NB4 (cell line): ENCODE data around the gene TPPP3.

Experiments used
- DNase-seq: peaks from one replicate; pipeline ENCODE4 v3.0.0; 2010; ENCODE audit warnings: low read depth
- H3K4me3 ChIP-seq: one replicate; pipeline ENCODE4 v1.5.1; 2011; ENCODE audit warnings: mild to moderate bottlenecking, low read depth, low read length, moderate library complexity
- MAX ChIP-seq: IDR thresholded peaks from 2 replicates; pipeline ENCODE4 v1.6.1; 2011; ENCODE audit warnings: low read depth, low read length
- MYC ChIP-seq: IDR thresholded peaks from 2 replicates; pipeline ENCODE4 v1.6.1; 2011; ENCODE audit warnings: low read depth, low read length
- POLR2A ChIP-seq: IDR thresholded peaks from 2 replicates; pipeline ENCODE4 v1.6.1; 2011; ENCODE audit warnings: mild to moderate bottlenecking; ENCODE audit not compliant: insufficient read length; ENCODE audit errors: extremely low read depth
- TF ChIP-seq, protein P1 (sequence below): IDR thresholded peaks from one replicate; pipeline ENCODE4 v1.5.1; 2012; ENCODE audit warnings: low read depth, low read length

The TPPP3 gene

GRCh38 chr16:67349172-67349571 is 44.1 kb downstream of the TPPP3 start:
- TF ChIP-seq, protein P1, sequence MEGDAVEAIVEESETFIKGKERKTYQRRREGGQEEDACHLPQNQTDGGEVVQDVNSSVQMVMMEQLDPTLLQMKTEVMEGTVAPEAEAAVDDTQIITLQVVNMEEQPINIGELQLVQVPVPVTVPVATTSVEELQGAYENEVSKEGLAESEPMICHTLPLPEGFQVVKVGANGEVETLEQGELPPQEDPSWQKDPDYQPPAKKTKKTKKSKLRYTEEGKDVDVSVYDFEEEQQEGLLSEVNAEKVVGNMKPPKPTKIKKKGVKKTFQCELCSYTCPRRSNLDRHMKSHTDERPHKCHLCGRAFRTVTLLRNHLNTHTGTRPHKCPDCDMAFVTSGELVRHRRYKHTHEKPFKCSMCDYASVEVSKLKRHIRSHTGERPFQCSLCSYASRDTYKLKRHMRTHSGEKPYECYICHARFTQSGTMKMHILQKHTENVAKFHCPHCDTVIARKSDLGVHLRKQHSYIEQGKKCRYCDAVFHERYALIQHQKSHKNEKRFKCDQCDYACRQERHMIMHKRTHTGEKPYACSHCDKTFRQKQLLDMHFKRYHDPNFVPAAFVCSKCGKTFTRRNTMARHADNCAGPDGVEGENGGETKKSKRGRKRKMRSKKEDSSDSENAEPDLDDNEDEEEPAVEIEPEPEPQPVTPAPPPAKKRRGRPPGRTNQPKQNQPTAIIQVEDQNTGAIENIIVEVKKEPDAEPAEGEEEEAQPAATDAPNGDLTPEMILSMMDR, result peak; percentile 48
- TF ChIP-seq MYC, result no peak
- peak; percentile 49 for DNase-seq
- no peak overlapping the region for H3K4me3 ChIP-seq

GRCh38 chr16:67346341-67346740 is 47.0 kb downstream of the TPPP3 start:
- TF ChIP-seq POLR2A (no peak), MYC (no peak), MAX (no peak)
- TF ChIP-seq, protein P1, result no peak
- DNase-seq, result no peak

GRCh38 chr16:67345401-67345800 is 47.9 kb downstream of the TPPP3 start:
- no peak for TF ChIP-seq POLR2A
- TF ChIP-seq MYC, result no peak
- TF ChIP-seq, protein P1, result no peak
- TF ChIP-seq MAX, result no peak
- H3K4me3 ChIP-seq, result no peak overlapping the region
- no peak for DNase-seq

More at GRCh38 chr16:67346341-67346740, 47.0 kb downstream of the TPPP3 start:
- no peak overlapping the region for H3K4me3 ChIP-seq

DNA sequence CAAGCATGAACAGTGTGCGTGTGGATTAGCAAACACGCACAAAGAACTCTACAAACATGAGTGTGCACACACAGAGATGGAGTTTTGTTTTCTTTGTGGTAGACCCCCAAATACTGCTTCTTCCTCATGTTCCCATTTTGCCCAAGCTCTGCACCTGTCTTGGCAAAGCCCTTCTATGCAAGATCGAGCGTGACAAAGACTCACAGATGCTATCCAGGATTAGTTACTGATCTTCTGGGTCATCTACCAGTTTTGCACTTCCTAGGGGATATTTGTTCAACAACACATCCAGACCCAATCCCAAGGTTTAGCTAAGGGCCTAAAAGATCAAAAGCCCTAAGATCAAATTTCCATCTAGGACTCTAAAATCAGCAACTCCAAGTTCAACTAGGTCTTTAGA is 50.7 kb downstream of the TPPP3 start:
- no peak overlapping the region for H3K4me3 ChIP-seq
- no peak for DNase-seq
- TF ChIP-seq MAX (no peak), POLR2A (no peak), MYC (no peak)
- TF ChIP-seq, protein P1, result no peak

- no peak for DNase-seq
- H3K4me3 ChIP-seq, result no peak overlapping the region
- no peak for TF ChIP-seq POLR2A
Observed at GRCh38 chr16:67341250-67341649, 52.0 kb downstream of the TPPP3 start.
